Testis (tissue), 3 donors: Measurements from ENCODE around the gene KLF5. TPM values are rescaled to one million over a fixed set of nuclear protein-coding genes. Genes with fewer than 3 reads are reported as not detected.
A peak's percentile ranks its signal among the peaks of the same experiment; 100 is the strongest.

ENCODE experiments used
- DNase-seq: peaks from one replicate; pipeline ENCODE4 v3.0.0-alpha.2; 2019
- H3K27ac ChIP-seq, 2 donors: fragments of 200-600 bp; sonication (generic); one replicate each; pipeline ENCODE4 v1.5.1; 2019
- H3K27me3 ChIP-seq: fragments of 200-600 bp; sonication (generic); one replicate; pipeline ENCODE4 v1.5.1; 2019
- H3K36me3 ChIP-seq: fragments of 200-600 bp; sonication (generic); one replicate; pipeline ENCODE4 v1.5.1; 2017; ENCODE audit warnings: low read depth; ENCODE audit errors: missing control alignments
- H3K4me1 ChIP-seq: fragments of 200-600 bp; sonication (generic); one replicate; pipeline ENCODE4 v1.5.1; 2019
- H3K4me3 ChIP-seq, 2 donors: fragments of 200-600 bp; sonication (generic); one replicate each; pipeline ENCODE4 v1.5.1; 2017 to 2019
- H3K9me3 ChIP-seq: fragments of 200-600 bp; sonication (generic); one replicate; pipeline ENCODE4 v1.5.1; 2017
- POLR2A ChIP-seq: fragments of 450-650 bp; IDR thresholded peaks from one replicate; pipeline ENCODE4 v1.6.1; 2017; ENCODE audit warnings: antibody characterized with exemption, mild to moderate bottlenecking, moderate library complexity
- WGBS, 2 donors: methylation state at CpG; one replicate each; pipeline ENCODE4 v1.1.5; 2018; 5-methylcytosine and 5-hydroxymethylcytosine counted together
- intact Hi-C: fragments of 100-400 bp; cut with DNase I; formaldehyde crosslinking; loops from one replicate; pipeline ENCODE4 v1.15.1; 2023; ENCODE audit warnings: low total_unique reads
- polyA plus RNA-seq: library from polyadenylated mRNA; stranded (reverse); fragments of 350-450 nt; fragmentation: Illumina TruSeq; extraction: RNeasy Lipid Tissue Mini Kit (QIAGEN cat#74804); gene quantifications from one replicate; pipeline ENCODE4 v1.2.3, GENCODE V29; 2014; ENCODE audit warnings: low read depth, low replicate concordance; ENCODE audit not compliant: insufficient read depth
- total RNA-seq, 2 donors: library from RNA; depleted of rRNA; stranded (reverse); fragments of >200 nt; gene quantifications; one replicate each; pipeline ENCODE4 v1.2.3, GENCODE V29; 2016
- TF ChIP-seq, protein P1 (sequence below), 3 experiments: fragments of 450-650 bp in 2 of 3; fragments of 200-600 bp in 1 of 3; sonication (generic) in 1 of 3; IDR thresholded peaks; one replicate each; pipeline ENCODE4 v1.5.1; 2016 to 2019; ENCODE audit warnings: antibody characterized with exemption in 3 of 3, mild to moderate bottlenecking in 2 of 3, moderate library complexity in 1 of 3

Gene KLF5
- total and polyA plus RNA-seq, 3 donors from 2014 or later: 17.2 to 92.6 (median 25.2) TPM

DNA sequence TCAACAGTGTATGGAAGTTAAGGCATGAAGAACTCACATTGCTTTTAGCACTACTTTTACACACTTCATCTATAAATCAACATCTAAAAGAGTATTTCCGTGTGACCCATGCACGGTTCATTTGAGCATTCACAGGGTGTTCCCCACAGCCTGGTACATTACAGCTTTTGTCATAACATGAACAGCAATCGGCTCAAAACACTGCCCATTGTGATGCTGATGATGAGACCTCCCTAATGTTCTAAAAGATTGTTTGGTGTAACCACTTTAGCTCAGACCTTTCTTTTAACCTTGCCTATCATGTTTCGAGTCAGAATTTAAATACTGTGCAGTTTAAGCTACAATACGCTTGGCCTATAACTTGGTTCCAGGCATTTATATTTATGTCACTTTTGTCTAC is 4.1 kb upstream of the KLF5 start:
- no peaks in the 10 kb centered on the region for H3K36me3 ChIP-seq
- no peaks in the 10 kb centered on the region for H3K4me1 ChIP-seq
- no peak overlapping the region for H3K27ac ChIP-seq
- H3K4me3 ChIP-seq: no peak overlapping the region
- intact Hi-C loops: no loop called here
- DNase-seq: no peak
- TF ChIP-seq, protein P1, sequence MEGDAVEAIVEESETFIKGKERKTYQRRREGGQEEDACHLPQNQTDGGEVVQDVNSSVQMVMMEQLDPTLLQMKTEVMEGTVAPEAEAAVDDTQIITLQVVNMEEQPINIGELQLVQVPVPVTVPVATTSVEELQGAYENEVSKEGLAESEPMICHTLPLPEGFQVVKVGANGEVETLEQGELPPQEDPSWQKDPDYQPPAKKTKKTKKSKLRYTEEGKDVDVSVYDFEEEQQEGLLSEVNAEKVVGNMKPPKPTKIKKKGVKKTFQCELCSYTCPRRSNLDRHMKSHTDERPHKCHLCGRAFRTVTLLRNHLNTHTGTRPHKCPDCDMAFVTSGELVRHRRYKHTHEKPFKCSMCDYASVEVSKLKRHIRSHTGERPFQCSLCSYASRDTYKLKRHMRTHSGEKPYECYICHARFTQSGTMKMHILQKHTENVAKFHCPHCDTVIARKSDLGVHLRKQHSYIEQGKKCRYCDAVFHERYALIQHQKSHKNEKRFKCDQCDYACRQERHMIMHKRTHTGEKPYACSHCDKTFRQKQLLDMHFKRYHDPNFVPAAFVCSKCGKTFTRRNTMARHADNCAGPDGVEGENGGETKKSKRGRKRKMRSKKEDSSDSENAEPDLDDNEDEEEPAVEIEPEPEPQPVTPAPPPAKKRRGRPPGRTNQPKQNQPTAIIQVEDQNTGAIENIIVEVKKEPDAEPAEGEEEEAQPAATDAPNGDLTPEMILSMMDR (IDR thresholded peaks at IDR 0.05): no peak
- TF ChIP-seq POLR2A: no peak
- WGBS, 2 donors: 71 to 79% methylated on average over 5 of the region's 5 CpGs
- H3K27me3 ChIP-seq: no peaks in the 10 kb centered on the region
- no peaks in the 10 kb centered on the region for H3K9me3 ChIP-seq

DNA sequence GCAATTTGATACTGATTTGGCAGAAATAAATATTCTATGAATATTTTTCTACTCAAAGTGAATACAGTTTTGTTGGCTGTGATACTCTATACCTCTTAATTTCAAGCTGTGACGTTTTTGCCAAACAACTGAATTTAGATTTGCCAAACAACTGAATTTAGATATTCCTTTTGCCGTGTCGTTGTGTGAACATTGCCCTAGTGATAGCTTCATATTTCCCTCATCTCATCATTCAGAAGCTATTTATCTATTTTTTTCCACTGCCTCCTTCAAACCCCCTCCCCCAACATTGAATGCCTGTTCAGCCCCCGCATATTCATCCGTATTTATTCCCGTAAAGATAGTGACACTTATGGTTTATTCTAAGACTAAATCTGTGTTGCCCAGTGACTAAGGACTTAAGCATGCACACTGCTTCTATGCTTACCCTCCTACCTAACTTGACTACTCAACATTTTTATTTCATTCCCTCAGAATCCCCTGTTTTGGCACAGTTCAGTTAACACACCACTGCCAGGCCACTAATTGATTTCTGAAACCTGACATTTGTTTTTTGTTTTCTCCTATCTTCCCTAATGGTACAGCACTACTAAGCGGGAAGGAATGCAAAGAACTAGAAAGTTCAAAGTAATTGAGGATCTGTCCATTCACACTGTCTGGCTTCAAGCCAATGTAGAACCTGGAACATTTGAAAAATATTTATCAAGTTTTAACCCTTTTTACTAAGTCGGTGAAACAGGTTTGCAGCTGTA is 2.8 kb upstream of the KLF5 start:
- H3K4me3 ChIP-seq: no peak overlapping the region
- 75 to 78% methylated on average over 8 of the region's 8 CpGs for WGBS, 2 donors
- intact Hi-C loops: no loop called here

DNA sequence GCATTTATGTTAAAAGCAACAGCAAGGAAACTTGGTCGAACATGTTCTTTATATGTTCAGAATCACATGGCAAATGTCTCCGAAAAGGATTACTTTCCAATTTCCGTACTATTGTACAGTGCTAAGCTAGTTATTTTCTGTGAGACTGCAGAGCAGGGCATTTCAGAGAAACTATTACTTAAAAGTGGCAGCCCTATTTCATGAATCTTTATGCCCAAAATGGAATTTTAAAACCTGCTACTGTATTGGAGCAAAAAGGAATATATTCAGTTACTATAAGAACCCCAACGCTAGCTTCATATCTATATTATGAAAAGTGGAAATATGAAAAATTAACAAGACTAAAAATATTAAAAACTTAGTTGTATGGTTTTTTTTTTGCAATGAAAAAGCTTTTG is 2.2 kb upstream of the KLF5 start:
- Histone ChIP-seq H3K27ac (no peak overlapping the region), H3K4me3 (no peak overlapping the region), H3K9me3 (no peaks in the 10 kb centered on the region), H3K36me3 (no peaks in the 10 kb centered on the region), H3K4me1 (no peaks in the 10 kb centered on the region), H3K27me3 (no peaks in the 10 kb centered on the region)
- intact Hi-C loops: no loop called here
- TF ChIP-seq, protein P1 (IDR thresholded peaks at IDR 0.05): no peak
- WGBS, 2 donors: 92 to 93% methylated on average over 4 of the region's 4 CpGs
- no peak for DNase-seq

More for the DNA sequence above, 2.8 kb upstream of the KLF5 start:
- no peak for DNase-seq
- H3K36me3 ChIP-seq: no peaks in the 10 kb centered on the region
- H3K27ac ChIP-seq: no peak overlapping the region
- H3K9me3 ChIP-seq: no peaks in the 10 kb centered on the region
- H3K4me1 ChIP-seq: no peaks in the 10 kb centered on the region
- H3K27me3 ChIP-seq: no peaks in the 10 kb centered on the region
- no peak for TF ChIP-seq POLR2A
- TF ChIP-seq, protein P1 (IDR thresholded peaks at IDR 0.05): no peak

DNA sequence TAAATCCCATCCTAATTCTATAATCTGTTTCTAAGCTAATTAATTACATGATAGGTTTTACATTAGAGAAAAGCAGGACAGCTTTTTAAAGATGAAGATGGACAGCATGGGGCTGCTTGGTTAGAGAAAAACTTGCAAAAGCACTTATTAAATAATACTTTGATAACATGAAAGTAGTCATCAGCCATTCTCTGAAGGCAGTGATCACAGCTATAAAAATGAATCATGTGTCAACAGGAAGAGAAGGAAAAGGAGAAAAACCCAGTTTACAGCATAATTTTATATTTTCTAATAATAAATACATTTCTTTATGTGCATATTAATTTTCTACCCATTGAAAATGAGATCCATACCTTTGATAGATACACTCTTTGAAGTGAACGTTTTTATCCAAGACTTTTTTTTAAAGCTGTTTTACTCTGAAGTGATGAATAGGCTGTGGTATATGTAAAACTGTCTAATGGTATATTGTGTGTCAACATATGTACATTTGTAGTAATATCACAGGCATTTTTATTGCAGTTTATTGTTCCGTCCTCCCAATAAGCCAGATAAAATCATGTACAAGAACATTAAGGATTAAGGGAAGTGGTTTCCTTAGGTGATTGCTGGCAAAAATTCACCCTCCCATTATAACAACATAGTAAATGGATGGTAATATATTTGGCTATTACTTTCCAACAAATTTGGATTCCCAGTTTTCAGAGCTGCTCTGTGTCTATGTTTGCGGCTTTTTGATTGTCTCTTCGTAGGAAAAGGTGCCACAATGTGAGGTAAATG is 1.3 kb upstream of the KLF5 start:
- peak overlapping the region in 1 of 2 donors; percentile 78 for H3K4me3 ChIP-seq
- no peaks in the 10 kb centered on the region for H3K27me3 ChIP-seq
- H3K9me3 ChIP-seq: no peaks in the 10 kb centered on the region
- intact Hi-C loops: no loop called here
- WGBS, 2 donors: 54 to 64% methylated on average over 4 of the region's 4 CpGs
- TF ChIP-seq, protein P1 (IDR thresholded peaks at IDR 0.05): no peak
- TF ChIP-seq POLR2A: no peak
- no peaks in the 10 kb centered on the region for H3K4me1 ChIP-seq
- no peak for DNase-seq
- no peak overlapping the region for H3K27ac ChIP-seq
- no peaks in the 10 kb centered on the region for H3K36me3 ChIP-seq
